BLaER1 (cell line): ENCODE results near the gene SLC7A6OS.

Experiments used
- H3K27ac ChIP-seq: shearing (Covaris generic); formaldehyde crosslinking; 2 replicates; pipeline ENCODE4 v1.8.1; 2022
- H3K27me3 ChIP-seq: shearing (Covaris generic); formaldehyde crosslinking; 2 replicates; pipeline ENCODE4 v1.8.1; 2022
- H3K36me3 ChIP-seq: shearing (Covaris generic); formaldehyde crosslinking; 2 replicates; pipeline ENCODE4 v1.8.1; 2022
- H3K4me1 ChIP-seq: shearing (Covaris generic); formaldehyde crosslinking; 2 replicates; pipeline ENCODE4 v1.8.1; 2022
- H3K4me2 ChIP-seq: shearing (Covaris generic); formaldehyde crosslinking; 2 replicates; pipeline ENCODE4 v1.8.1; 2022
- H3K4me3 ChIP-seq: shearing (Covaris generic); formaldehyde crosslinking; 2 replicates; pipeline ENCODE4 v1.8.1; 2022
- H3K9ac ChIP-seq: shearing (Covaris generic); formaldehyde crosslinking; 2 replicates; pipeline ENCODE4 v1.8.1; 2022
- H3K9me3 ChIP-seq: shearing (Covaris generic); formaldehyde crosslinking; 2 replicates; pipeline ENCODE4 v1.8.1; 2022
- H4K20me1 ChIP-seq: shearing (Covaris generic); formaldehyde crosslinking; 2 replicates; pipeline ENCODE4 v1.8.1; 2022
- Cebpa-rat ChIP-seq: shearing (Covaris generic); IDR thresholded peaks from 2 replicates; pipeline ENCODE4 v1.8.1; 2022

SLC7A6OS gene

DNA sequence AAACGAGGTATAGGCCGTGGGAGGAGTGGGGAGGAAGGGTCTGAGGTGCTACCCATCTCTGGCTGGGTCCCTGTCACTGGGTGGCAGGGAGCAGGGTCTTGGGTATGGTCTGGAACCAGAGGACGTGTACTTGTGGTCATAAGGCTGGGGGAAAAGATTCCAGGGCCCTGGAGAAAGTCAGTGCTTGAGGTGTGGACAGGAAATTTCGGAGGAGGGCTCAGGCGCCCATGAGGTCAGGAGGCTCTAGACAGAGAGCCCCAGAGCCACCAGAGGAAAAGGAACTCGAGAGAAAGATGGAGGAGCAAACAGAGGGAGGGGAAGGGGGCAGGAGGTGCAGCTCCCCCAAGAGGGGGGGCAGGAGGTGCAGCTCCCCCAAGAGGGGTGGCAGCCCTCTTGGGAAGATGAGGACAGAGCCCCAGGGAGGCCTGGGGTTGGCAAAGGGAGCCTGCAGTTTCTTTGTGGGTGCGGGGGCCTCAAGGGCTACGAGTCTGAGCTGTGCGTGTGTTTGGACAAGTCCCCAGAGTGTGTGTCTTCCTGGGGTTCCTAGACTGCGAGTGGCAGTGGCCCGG lies 47.1 kb downstream of the SLC7A6OS start:
- peak overlapping the region; percentile 97 for H3K27ac ChIP-seq
- peak overlapping the region; percentile 82 for H3K4me2 ChIP-seq
- peaks cover 82% of the 10 kb centered on the region for H3K4me1 ChIP-seq
- peak overlapping the region; percentile 88 for H3K4me3 ChIP-seq
- H4K20me1 ChIP-seq = peaks cover 34% of the 10 kb centered on the region
- H3K27me3 ChIP-seq = no peaks in the 10 kb centered on the region
- TF ChIP-seq Cebpa-rat = no peak
- H3K9ac ChIP-seq = peak overlapping the region; percentile 94
- H3K9me3 ChIP-seq = no peaks in the 10 kb centered on the region
- H3K36me3 ChIP-seq = peaks cover 41% of the 10 kb centered on the region

DNA sequence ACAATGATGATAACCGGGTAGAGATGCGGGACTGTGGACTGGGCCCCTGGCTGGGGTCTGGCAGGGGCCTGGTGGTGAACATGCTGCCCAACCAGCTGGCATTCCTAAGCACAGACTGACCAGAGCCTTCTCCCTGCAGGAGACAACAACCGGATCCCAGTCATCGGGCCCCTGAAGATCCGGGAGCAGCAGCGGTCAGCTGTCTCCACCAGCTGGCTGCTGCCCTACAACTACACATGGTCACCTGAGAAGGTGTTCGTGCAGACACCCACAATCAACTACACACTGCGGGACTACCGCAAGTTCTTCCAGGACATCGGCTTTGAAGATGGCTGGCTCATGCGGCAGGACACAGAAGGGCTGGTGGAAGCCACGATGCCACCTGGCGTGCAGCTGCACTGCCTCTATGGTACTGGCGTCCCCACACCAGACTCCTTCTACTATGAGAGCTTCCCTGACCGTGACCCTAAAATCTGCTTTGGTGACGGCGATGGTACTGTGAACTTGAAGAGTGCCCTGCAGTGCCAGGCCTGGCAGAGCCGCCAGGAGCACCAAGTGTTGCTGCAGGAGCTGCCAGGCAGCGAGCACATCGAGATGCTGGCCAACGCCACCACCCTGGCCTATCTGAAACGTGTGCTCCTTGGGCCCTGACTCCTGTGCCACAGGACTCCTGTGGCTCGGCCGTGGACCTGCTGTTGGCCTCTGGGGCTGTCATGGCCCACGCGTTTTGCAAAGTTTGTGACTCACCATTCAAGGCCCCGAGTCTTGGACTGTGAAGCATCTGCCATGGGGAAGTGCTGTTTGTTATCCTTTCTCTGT lies 51.5 kb downstream of the SLC7A6OS start:
- H4K20me1 ChIP-seq = no peaks in the 10 kb centered on the region
- H3K36me3 ChIP-seq = peaks cover 52% of the 10 kb centered on the region
- H3K9me3 ChIP-seq = no peaks in the 10 kb centered on the region
- peak overlapping the region; percentile 95 for H3K4me2 ChIP-seq
- H3K9ac ChIP-seq = peak overlapping the region; percentile 88
- H3K27me3 ChIP-seq = no peaks in the 10 kb centered on the region
- H3K4me3 ChIP-seq = no peak overlapping the region
- H3K27ac ChIP-seq = peak overlapping the region; percentile 99
- peaks cover 92% of the 10 kb centered on the region for H3K4me1 ChIP-seq
- no peak for TF ChIP-seq Cebpa-rat

DNA sequence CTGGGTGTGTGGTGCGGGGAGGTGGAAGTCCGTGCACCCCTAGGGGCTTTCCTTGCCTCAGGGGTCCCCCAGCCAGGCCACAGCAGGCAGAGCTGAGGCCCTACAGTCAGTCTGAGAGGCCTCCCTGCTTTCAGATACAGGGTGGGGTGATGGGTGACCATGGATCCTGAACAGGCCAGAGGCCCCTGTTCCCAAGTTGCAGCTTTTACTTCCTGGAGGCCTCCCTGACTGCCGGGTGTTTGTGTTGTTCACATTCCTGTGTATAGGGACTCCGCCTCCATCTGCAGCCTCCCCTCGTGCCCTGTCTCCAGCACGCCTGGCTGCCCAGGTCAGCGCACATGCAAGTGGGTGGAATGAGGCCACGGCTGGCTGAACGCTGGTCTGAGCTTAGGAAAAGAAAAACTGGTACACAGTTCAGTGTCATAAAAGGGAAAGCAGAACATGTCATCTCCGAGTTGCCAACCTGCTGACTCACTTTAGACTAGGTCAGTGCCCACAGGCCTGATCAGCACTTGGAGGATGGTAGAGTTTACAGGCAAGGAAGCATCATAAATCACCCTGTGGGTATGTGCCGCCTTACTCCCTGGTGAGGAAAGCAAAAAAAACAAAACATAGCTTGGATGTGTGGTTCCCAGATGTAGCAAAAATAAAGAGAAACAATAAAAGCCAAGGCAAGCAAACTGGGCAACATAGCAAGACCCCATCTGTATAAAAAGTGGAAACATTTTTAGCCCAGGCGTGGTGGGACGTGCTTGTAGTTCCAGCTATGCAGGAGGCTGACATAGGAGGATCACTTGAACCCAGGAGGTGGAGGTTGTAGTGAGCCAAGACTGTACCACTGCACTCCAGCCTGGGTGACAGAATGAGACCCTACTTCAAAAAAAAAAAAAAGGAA lies 52.6 kb downstream of the SLC7A6OS start:
- no peak for TF ChIP-seq Cebpa-rat
- Histone ChIP-seq H3K27me3 (no peaks in the 10 kb centered on the region), H3K36me3 (peaks cover 62% of the 10 kb centered on the region), H3K9ac (peak overlapping the region; percentile 88), H3K4me1 (peaks cover 94% of the 10 kb centered on the region), H4K20me1 (no peaks in the 10 kb centered on the region), H3K4me3 (peak overlapping the region; percentile 48; the same call in 1 of the 2 replicates), H3K9me3 (no peaks in the 10 kb centered on the region), H3K4me2 (peak overlapping the region; percentile 95), H3K27ac (peak overlapping the region; percentile 99)

DNA sequence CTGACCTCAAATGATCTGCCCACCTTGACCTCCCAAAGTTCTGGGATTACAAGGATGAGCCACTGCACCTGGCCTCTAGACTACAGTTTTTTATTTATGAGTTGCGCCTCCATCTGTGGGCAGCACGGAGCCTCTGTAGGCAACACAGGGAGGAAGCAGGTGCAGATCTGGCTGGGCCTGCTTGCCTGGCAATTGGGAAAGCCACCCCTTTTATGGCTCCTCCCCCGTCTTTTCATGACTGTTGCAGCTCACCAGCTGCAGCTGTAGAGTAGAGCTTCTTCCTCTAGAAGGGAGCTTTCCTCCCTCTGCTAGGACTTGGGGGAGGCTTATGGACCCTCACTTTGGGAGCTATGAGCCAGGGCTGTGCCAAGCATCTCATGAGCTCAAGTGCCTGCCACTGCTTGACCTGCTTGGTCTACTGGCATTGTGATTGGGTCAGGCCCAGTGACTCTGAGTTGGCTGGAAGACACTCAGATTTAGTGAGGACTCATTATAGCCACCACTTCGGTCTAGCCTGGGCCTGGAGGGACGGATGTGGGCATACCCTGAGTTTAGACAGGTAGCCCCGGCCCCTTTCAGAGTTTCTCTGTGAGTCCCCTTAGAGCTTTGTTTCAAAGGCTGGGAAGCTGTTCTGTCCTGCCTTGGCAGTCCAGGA lies 53.4 kb downstream of the SLC7A6OS start:
- peaks cover 96% of the 10 kb centered on the region for H3K4me1 ChIP-seq
- H3K9me3 ChIP-seq = no peaks in the 10 kb centered on the region
- H3K4me3 ChIP-seq = peak overlapping the region; percentile 48; the same call in 1 of the 2 replicates
- peaks cover 70% of the 10 kb centered on the region for H3K36me3 ChIP-seq
- H3K27ac ChIP-seq = peak overlapping the region; percentile 99
- H4K20me1 ChIP-seq = no peaks in the 10 kb centered on the region
- peak overlapping the region; percentile 95 for H3K4me2 ChIP-seq
- H3K9ac ChIP-seq = peak overlapping the region; percentile 88
- peak; percentile 84 for TF ChIP-seq Cebpa-rat
- no peaks in the 10 kb centered on the region for H3K27me3 ChIP-seq

DNA sequence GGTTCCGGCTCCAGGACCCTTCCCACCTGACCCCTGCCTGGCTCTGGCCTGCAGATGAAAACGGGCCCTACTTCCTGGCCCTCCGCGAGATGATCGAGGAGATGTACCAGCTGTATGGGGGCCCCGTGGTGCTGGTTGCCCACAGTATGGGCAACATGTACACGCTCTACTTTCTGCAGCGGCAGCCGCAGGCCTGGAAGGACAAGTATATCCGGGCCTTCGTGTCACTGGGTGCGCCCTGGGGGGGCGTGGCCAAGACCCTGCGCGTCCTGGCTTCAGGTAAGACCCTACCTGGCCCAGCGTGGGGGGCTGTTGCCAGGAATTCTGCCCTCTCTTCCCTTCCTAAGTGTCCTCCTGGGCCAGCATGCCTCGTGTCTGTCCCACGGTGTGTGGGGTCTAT lies 55.0 kb downstream of the SLC7A6OS start:
- peak overlapping the region; percentile 99 for H3K27ac ChIP-seq
- H3K36me3 ChIP-seq = peaks cover 68% of the 10 kb centered on the region
- peaks cover 99% of the 10 kb centered on the region for H3K4me1 ChIP-seq
- H4K20me1 ChIP-seq = no peaks in the 10 kb centered on the region
- no peaks in the 10 kb centered on the region for H3K9me3 ChIP-seq
- no peak overlapping the region for H3K4me3 ChIP-seq
- H3K27me3 ChIP-seq = no peaks in the 10 kb centered on the region
- H3K9ac ChIP-seq = peak overlapping the region; percentile 45
- no peak for TF ChIP-seq Cebpa-rat
- peak overlapping the region; percentile 95; the same call in 1 of the 2 replicates for H3K4me2 ChIP-seq

DNA sequence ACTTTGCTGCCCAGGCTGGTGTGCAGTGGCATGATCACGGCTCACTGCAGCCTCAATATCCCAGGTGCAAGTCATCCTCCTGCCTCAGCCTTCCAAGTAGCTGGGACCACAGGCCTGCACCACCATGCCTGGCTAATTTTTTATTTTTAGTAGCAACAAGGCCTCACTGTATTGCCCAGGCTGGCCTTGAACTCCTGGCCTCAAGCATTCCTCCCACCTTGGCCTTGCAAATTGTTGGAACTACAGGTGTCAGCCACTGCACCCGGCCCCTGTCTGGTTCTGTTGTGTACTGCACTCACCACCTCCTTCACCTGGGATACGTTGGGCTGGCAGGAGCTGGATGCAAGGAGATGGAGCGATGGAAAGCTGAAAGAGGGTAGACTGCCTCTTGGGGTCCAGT lies 57.0 kb downstream of the SLC7A6OS start:
- peak overlapping the region; percentile 99 for H3K27ac ChIP-seq
- no peaks in the 10 kb centered on the region for H4K20me1 ChIP-seq
- no peaks in the 10 kb centered on the region for H3K27me3 ChIP-seq
- H3K4me2 ChIP-seq = peak overlapping the region; percentile 74
- peaks cover 64% of the 10 kb centered on the region for H3K36me3 ChIP-seq
- H3K4me3 ChIP-seq = no peak overlapping the region
- peaks cover 98% of the 10 kb centered on the region for H3K4me1 ChIP-seq
- no peak for TF ChIP-seq Cebpa-rat
- H3K9me3 ChIP-seq = no peaks in the 10 kb centered on the region
- H3K9ac ChIP-seq = no peak overlapping the region

DNA sequence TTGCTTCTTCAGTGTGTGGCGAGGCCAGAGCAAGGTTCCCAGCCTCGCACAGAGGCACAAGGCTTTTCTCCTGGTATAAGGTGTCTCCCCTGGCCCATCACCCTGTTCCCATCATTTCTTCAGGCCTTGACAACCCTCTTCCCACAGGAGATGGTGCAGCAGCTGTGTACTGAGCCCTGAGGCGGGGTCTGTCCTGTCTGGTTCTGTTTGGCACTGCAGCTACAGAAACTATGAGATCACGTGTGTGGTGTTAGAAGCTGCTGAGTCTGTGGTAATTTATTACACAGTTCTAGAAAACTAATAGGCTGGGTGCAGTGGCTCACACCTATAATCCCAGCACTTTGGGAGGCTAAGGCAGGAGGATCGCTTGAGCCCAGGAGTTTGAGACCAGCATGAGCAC lies 58.4 kb downstream of the SLC7A6OS start:
- Histone ChIP-seq H3K4me3 (no peak overlapping the region), H3K27me3 (no peaks in the 10 kb centered on the region), H3K36me3 (peaks cover 69% of the 10 kb centered on the region), H3K27ac (peak overlapping the region; percentile 99), H3K9me3 (no peaks in the 10 kb centered on the region), H4K20me1 (no peaks in the 10 kb centered on the region), H3K4me2 (peak overlapping the region; percentile 74), H3K9ac (peak overlapping the region; percentile 69), H3K4me1 (peaks cover 98% of the 10 kb centered on the region)
- no peak for TF ChIP-seq Cebpa-rat

DNA sequence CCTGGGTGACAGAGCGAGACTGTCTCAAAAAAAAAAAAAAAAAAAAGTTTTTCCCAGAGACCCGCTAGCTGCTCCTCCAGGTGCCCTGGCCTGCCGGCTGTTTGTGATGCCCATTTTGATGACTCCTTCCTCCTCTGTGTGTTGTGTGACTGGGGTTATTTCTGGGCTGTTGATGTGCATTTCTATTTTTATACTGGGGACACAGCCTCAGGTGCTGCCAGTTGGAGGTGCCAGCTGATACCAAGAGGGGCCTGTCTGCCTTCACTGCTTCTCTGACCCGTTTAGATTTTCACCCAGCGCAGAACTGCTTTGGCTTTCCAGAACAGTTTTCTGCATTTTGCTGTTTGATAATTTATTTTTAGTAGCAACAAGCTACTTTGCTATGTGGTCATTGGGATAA lies 58.9 kb downstream of the SLC7A6OS start:
- Histone ChIP-seq H3K27ac (peak overlapping the region; percentile 99), H3K4me1 (peaks cover 98% of the 10 kb centered on the region), H3K4me3 (no peak overlapping the region), H3K9ac (peak overlapping the region; percentile 69), H3K9me3 (no peaks in the 10 kb centered on the region), H4K20me1 (no peaks in the 10 kb centered on the region), H3K36me3 (peaks cover 69% of the 10 kb centered on the region), H3K27me3 (no peaks in the 10 kb centered on the region), H3K4me2 (peak overlapping the region; percentile 74)
- TF ChIP-seq Cebpa-rat = no peak

DNA sequence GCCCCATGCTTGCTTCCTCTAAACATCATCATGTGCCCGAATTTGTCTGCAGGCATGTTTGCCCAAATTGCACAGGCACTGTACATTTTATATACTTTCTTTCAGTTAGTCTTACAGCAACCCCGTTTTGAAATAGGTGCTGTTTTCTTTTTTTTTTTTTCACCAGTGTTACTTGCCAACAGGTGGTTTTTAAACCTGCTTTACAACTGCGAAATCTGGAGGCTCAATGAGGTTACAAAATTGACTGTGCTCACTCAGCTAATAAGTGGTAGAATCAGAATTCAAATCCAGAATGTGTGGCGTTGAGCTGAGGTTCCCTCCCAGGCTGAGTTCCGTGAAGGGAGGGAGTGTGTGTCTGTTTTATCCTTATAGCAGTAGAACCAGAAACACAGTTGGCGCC lies 59.8 kb downstream of the SLC7A6OS start:
- Histone ChIP-seq H3K9ac (peak overlapping the region; percentile 69), H4K20me1 (peaks cover 6% of the 10 kb centered on the region)
- no peak for TF ChIP-seq Cebpa-rat

More for the DNA sequence above, 59.8 kb downstream of the SLC7A6OS start:
- Histone ChIP-seq H3K27me3 (no peaks in the 10 kb centered on the region), H3K4me3 (no peak overlapping the region), H3K36me3 (peaks cover 60% of the 10 kb centered on the region), H3K27ac (peak overlapping the region; percentile 99), H3K9me3 (no peaks in the 10 kb centered on the region), H3K4me1 (peaks cover 98% of the 10 kb centered on the region), H3K4me2 (peak overlapping the region; percentile 74)
